Measurements from ENCODE around the gene FBXO36. TPM values are rescaled to one million over a fixed set of nuclear protein-coding genes. Genes with fewer than 3 reads are reported as not detected.

The FBXO36 gene
- total and polyA plus RNA-seq, 2 of the 4 experiments (the other 2 are of a cell fraction), result 1.3 to 2.2 TPM

GRCh38 chr2:229874647-229875046 lies 47.7 kb upstream of the FBXO36 start:
- Histone ChIP-seq H3K14ac (replicated peaks; ENCODE audit: low read depth, low read length) (no peak overlapping the region), H4K8ac (ENCODE audit: low read depth in 2 of 2, low read length in 2 of 2) (no peak overlapping the region), H3K56ac (ENCODE audit: extremely low read depth, insufficient read depth, low read length) (no peak overlapping the region), H3K9ac (ENCODE audit: low read depth, low read length) (no peak overlapping the region), H3K27ac (ENCODE audit: insufficient read depth, low read length) (no peak overlapping the region), H2AK5ac (ENCODE audit: low read depth, low read length) (no peak overlapping the region), H2BK15ac (ENCODE audit: low read depth, low read length) (no peak overlapping the region), H3K4me2 (ENCODE audit: low read depth, low read length) (no peak overlapping the region), H2BK5ac (ENCODE audit: low read depth, low read length, poor library complexity, severe bottlenecking) (no peak overlapping the region), H3K4me3 (ENCODE audit: insufficient read depth, low read depth, low read length) (no peak overlapping the region), H2BK20ac (ENCODE audit: low read depth, low read length) (no peak overlapping the region), H3K9me3 (ENCODE audit: control insufficient read depth, insufficient read depth, low read length) (no peaks in the 10 kb centered on the region), H2AK9ac (replicated peaks; ENCODE audit: low read depth, low read length, poor library complexity) (no peak overlapping the region), H3K23ac (ENCODE audit: low read depth, low read length) (no peak overlapping the region), H3K4ac (ENCODE audit: low read depth, low read length) (no peak overlapping the region), H3K79me1 (ENCODE audit: low read depth in 1 of 2, low read length in 2 of 2) (peaks cover 25 to 46% of the 10 kb centered on the region in 2 experiments), H2AFZ (replicated peaks; ENCODE audit: low read length, poor library complexity) (no peak overlapping the region), H3K4me1 (ENCODE audit: control insufficient read depth, insufficient read depth, low read length) (no peaks in the 10 kb centered on the region), H4K5ac (ENCODE audit: low read depth, low read length) (no peak overlapping the region), H4K20me1 (ENCODE audit: insufficient read depth, low read length) (peaks cover 21% of the 10 kb centered on the region), H3K18ac (ENCODE audit: low read depth, low read length) (no peak overlapping the region), H4K91ac (ENCODE audit: insufficient read depth, low read depth, low read length) (no peak overlapping the region), H2BK120ac (ENCODE audit: low read depth, low read length) (no peak overlapping the region), H3K27me3 (ENCODE audit: control insufficient read depth, insufficient read depth, low read length) (no peaks in the 10 kb centered on the region), H3K36me3 (ENCODE audit: control insufficient read depth, insufficient read depth, low read length) (peaks cover 25% of the 10 kb centered on the region), H3K9me1 (ENCODE audit: insufficient read depth, low read length) (0 out of 2 replicates have a peak, but pooled peaks cover 4% of the 10 kb centered on the region)
- in situ Hi-C loops (cut with MboI; ENCODE audit: low sequenced_read_pairs), result no loop called here
- TF ChIP-seq RAD21 (IDR thresholded peaks at IDR 0.05; ENCODE audit: low read length) (no peak), NFE2L2 (IDR thresholded peaks at IDR 0.05; ENCODE audit: low read depth, low read length) (no peak), MXI1 (IDR thresholded peaks at IDR 0.05; ENCODE audit: borderline replicate concordance, low read depth, low read length) (no peak), FOS (IDR thresholded peaks at IDR 0.05; ENCODE audit: low read depth, low read length) (no peak), MAFK (IDR thresholded peaks at IDR 0.05; ENCODE audit: low read depth, low read length) (no peak), ELK1 (IDR thresholded peaks at IDR 0.05; ENCODE audit: borderline replicate concordance, low read depth, low read length) (no peak), BHLHE40 (IDR thresholded peaks at IDR 0.05; ENCODE audit: low read depth, low read length) (no peak), RCOR1 (IDR thresholded peaks at IDR 0.05; ENCODE audit: insufficient replicate concordance, low read length) (no peak), CTCF (conservative IDR thresholded peaks at IDR 0.05; ENCODE audit: low read depth, low read length) (no peak)
- TF ChIP-seq, protein P1, sequence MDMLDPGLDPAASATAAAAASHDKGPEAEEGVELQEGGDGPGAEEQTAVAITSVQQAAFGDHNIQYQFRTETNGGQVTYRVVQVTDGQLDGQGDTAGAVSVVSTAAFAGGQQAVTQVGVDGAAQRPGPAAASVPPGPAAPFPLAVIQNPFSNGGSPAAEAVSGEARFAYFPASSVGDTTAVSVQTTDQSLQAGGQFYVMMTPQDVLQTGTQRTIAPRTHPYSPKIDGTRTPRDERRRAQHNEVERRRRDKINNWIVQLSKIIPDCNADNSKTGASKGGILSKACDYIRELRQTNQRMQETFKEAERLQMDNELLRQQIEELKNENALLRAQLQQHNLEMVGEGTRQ (IDR thresholded peaks at IDR 0.05; ENCODE audit: low read depth, low read length), result no peak
- dilution Hi-C loops (cut with HindIII; ENCODE audit: low sequenced_read_pairs, unreplicated experiment), result no loop called here
- ATAC-seq (ENCODE audit: low read depth) (no peak), DNase-seq (no peak)
- POLR2A ChIA-PET (ENCODE audit: unreplicated experiment), result no interaction called here
- CTCF ChIA-PET, result no interaction called here
- intact Hi-C loops (cut with micrococcal nuclease), result loop anchor here (5.0 kb wide), 1 partner anchor 38 kb away; no protein-coding TSS in a partner anchor
- no TSS peak for BruUV-seq (replicated peaks)
- no CpG with 5 or more reads among the region's 4 CpGs for WGBS, 2 experiments (ENCODE audit: extremely low coverage in 2 of 2, insufficient read length in 1 of 2)

Measured in IMR-90 (cell line).